Measurements from ENCODE around the gene KCNAB2.
"Not testable (repeated sequence)": the region's sequence is repeated elsewhere in the genome, so short reads cannot be mapped to it uniquely, and the experiment has no call there.

KCNAB2 gene

GRCh38 chr1:6062670-6063069 lies 17.0 kb downstream of the KCNAB2 start:
- FAIRE-seq = no peak

- not testable (repeated sequence) for FAIRE-seq
These were observed 17.9 kb downstream of the KCNAB2 start for GRCh38 chr1:6063532-6064053.

GRCh38 chr1:6065093-6065858 lies 19.6 kb downstream of the KCNAB2 start:
- no peak for FAIRE-seq

GRCh38 chr1:6066680-6067079 lies 21.0 kb downstream of the KCNAB2 start:
- FAIRE-seq = no peak

- no peak for FAIRE-seq
These were observed 22.4 kb downstream of the KCNAB2 start for GRCh38 chr1:6068073-6068472.

- FAIRE-seq = no peak
These were observed 23.2 kb downstream of the KCNAB2 start for GRCh38 chr1:6068932-6069331.

GRCh38 chr1:6069573-6069972 lies 23.9 kb downstream of the KCNAB2 start:
- FAIRE-seq = no peak

- FAIRE-seq = no peak
These were observed 24.8 kb downstream of the KCNAB2 start for GRCh38 chr1:6070450-6070974.

- FAIRE-seq = no peak
These were observed 25.5 kb downstream of the KCNAB2 start for GRCh38 chr1:6071219-6071618.

- no peak for FAIRE-seq
These were observed 27.2 kb downstream of the KCNAB2 start for GRCh38 chr1:6072774-6073479.

- FAIRE-seq = no peak
These were observed 27.9 kb downstream of the KCNAB2 start for GRCh38 chr1:6073480-6074053.

GRCh38 chr1:6074192-6074901 lies 28.7 kb downstream of the KCNAB2 start:
- FAIRE-seq = no peak

GRCh38 chr1:6075748-6076147 lies 30.1 kb downstream of the KCNAB2 start:
- no peak for FAIRE-seq

- not testable (repeated sequence) for FAIRE-seq
These were observed 31.4 kb downstream of the KCNAB2 start for GRCh38 chr1:6077061-6077460.

- FAIRE-seq = no peak
These were observed 31.8 kb downstream of the KCNAB2 start for GRCh38 chr1:6077506-6077905.

- FAIRE-seq = no peak
These were observed 32.2 kb downstream of the KCNAB2 start for GRCh38 chr1:6077919-6078318.

GRCh38 chr1:6080469-6080868 lies 34.8 kb downstream of the KCNAB2 start:
- no peak for FAIRE-seq

- FAIRE-seq = no peak
These were observed 36.2 kb downstream of the KCNAB2 start for GRCh38 chr1:6081901-6082300.

- FAIRE-seq = no peak
These were observed 36.8 kb downstream of the KCNAB2 start for GRCh38 chr1:6082430-6082971.

GRCh38 chr1:6083385-6083784 lies 37.7 kb downstream of the KCNAB2 start:
- FAIRE-seq = no peak

GRCh38 chr1:6083801-6084446 lies 38.2 kb downstream of the KCNAB2 start:
- FAIRE-seq = no peak
